Thoracic aorta (tissue), 2 donors: ENCODE measurements around the gene TMEM270. TPM values are rescaled to one million over a fixed set of nuclear protein-coding genes. Genes with fewer than 3 reads are reported as not detected.

ENCODE experiments used
- ATAC-seq: fragments of 150-250 bp; one replicate; pipeline ENCODE4 v1.8.0; 2017; ENCODE audit warnings: low read depth; ENCODE audit not compliant: insufficient number of reproducible peaks, low FRiP score
- DNase-seq: peaks from one replicate; pipeline ENCODE4 v3.0.0-alpha.2; 2020; ENCODE audit warnings: low spot score
- H3K27ac ChIP-seq, 2 donors: fragments of 200-600 bp; sonication (generic); 1 replicate in 1 of 2; 2 replicates in 1 of 2; pipeline ENCODE4 v1.5.1; 2016; ENCODE audit warnings: mild to moderate bottlenecking in 2 of 2, moderate library complexity in 2 of 2
- H3K27me3 ChIP-seq: fragments of 200-600 bp; sonication (generic); replicated peaks from 2 replicates; pipeline ENCODE4 v1.6.0; 2016; ENCODE audit warnings: mild to moderate bottlenecking; ENCODE audit not compliant: insufficient read depth
- H3K36me3 ChIP-seq: fragments of 200-600 bp; sonication (generic); one replicate; pipeline ENCODE4 v1.5.1; 2016
- H3K4me1 ChIP-seq, 2 donors: fragments of 200-600 bp; sonication (generic); 1 replicate in 1 of 2; 2 replicates in 1 of 2; pipeline versions ENCODE4 v1.5.1 to v1.6.0; 2016; ENCODE audit warnings: low read depth in 2 of 2, mild to moderate bottlenecking in 1 of 2; ENCODE audit not compliant: control insufficient read depth in 1 of 2
- H3K4me3 ChIP-seq: fragments of 200-600 bp; sonication (generic); 2 replicates; pipeline ENCODE4 v1.5.1; 2016; ENCODE audit warnings: mild to moderate bottlenecking
- H3K9me3 ChIP-seq: fragments of 200-600 bp; sonication (generic); 2 replicates; pipeline ENCODE4 v1.5.1; 2016
- CTCF ChIP-seq: fragments of 200-600 bp; sonication (generic); IDR thresholded peaks from one replicate; pipeline ENCODE4 v1.5.1; 2019; ENCODE audit warnings: antibody characterized with exemption
- total RNA-seq, 2 donors: library from RNA; depleted of rRNA; stranded (reverse); fragments of >200 nt; gene quantifications; one replicate each; pipeline versions ENCODE4 v1.1.0 to v1.2.3, GENCODE V29; 2016

TMEM270 gene
- total RNA-seq, 2 donors from 2014 or later = not detected

DNA sequence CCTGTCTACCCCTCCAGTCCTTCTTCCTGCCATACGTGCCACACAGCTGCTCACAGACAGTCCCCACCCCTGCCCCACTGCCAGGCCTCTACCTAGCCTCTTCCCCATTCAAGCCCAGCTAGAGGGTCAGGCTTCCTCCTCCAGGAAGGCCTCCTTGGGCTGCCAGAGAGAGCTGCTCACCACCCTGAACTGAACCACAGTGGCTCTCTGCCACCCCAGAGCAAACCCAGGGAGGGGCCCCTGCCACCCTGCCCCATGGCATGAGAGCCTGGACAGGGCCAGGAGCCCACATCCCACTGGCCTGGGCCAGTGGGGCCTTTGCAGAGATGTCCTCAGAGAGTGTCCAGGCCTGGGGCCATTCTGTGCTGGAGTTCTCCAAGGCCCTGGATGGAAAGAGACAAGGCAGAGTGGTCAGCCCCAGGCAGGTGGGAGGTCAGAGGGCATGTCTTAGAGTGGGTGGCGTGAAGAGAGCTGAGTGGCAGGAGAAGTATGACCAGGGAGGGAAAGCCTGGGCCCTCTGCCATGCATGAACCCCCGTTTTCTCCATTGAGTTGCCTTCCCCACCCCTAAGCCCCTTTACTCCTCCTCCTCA, 40.4 kb downstream of the TMEM270 start:
- Histone ChIP-seq H3K9me3 (no peaks in the 10 kb centered on the region), H3K27ac (peak overlapping the region; percentile 99 to 100), H3K4me1 (peaks cover 26 to 76% of the 10 kb centered on the region in 2 donors), H3K4me3 (no peak overlapping the region), H3K27me3 (no peaks in the 10 kb centered on the region), H3K36me3 (no peaks in the 10 kb centered on the region)
- no peak for DNase-seq
- no peak for ATAC-seq
- no peak for TF ChIP-seq CTCF

DNA sequence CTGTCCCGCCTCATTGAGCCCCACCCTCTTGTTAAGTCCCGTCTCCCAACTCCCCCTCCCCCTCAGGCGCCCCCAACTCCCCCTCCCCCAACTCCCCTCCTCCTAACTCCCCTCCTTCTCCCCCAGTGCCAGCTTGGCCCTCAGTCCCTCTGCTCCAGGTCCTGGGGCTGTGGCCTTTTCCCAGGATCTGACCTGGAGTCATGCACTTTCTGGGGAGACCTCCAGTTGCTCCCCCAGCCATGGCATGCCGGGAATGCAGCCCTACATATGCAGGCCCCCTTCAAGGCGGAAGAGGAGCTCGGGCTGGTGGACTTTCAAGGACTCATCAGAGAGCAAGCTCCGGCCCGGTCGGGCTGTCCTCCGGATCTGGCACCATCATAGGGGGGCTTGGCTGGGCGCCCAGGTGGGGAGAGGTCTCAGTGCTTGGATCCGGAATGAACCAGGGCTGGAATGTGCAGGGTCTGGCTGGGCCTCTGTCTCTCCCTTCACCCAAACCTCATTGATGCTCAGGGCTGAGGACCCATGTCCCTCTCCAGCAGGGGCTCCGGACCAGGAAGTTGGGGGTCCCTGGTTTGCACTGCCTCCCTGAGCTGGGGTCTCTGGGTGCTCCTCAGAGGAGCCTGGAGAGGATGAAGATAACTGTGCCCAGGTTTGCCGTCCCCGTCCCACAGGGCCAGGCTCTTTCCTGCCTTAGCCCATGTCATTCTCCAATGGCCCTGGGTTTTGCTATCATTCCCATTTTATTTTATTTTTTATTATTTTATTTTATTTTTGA, 41.1 kb downstream of the TMEM270 start:
- no peaks in the 10 kb centered on the region for H3K9me3 ChIP-seq
- TF ChIP-seq CTCF = no peak
- ATAC-seq = no peak
- no peaks in the 10 kb centered on the region for H3K27me3 ChIP-seq
- DNase-seq = no peak
- H3K4me3 ChIP-seq = no peak overlapping the region
- peaks cover 19 to 69% of the 10 kb centered on the region in 2 donors for H3K4me1 ChIP-seq
- peak overlapping the region; percentile 86 to 100 for H3K27ac ChIP-seq
- no peaks in the 10 kb centered on the region for H3K36me3 ChIP-seq

- H3K9me3 ChIP-seq = no peaks in the 10 kb centered on the region
- H3K36me3 ChIP-seq = no peaks in the 10 kb centered on the region
- peak overlapping the region; percentile 86 to 92 for H3K27ac ChIP-seq
- H3K4me1 ChIP-seq = peaks cover 19 to 55% of the 10 kb centered on the region in 2 donors
- DNase-seq = no peak
- H3K27me3 ChIP-seq = no peaks in the 10 kb centered on the region
- no peak overlapping the region for H3K4me3 ChIP-seq
- no peak for TF ChIP-seq CTCF
- no peak for ATAC-seq
Measured at GRCh38 chr7:73903321-73904218, 42.6 kb downstream of the TMEM270 start.

DNA sequence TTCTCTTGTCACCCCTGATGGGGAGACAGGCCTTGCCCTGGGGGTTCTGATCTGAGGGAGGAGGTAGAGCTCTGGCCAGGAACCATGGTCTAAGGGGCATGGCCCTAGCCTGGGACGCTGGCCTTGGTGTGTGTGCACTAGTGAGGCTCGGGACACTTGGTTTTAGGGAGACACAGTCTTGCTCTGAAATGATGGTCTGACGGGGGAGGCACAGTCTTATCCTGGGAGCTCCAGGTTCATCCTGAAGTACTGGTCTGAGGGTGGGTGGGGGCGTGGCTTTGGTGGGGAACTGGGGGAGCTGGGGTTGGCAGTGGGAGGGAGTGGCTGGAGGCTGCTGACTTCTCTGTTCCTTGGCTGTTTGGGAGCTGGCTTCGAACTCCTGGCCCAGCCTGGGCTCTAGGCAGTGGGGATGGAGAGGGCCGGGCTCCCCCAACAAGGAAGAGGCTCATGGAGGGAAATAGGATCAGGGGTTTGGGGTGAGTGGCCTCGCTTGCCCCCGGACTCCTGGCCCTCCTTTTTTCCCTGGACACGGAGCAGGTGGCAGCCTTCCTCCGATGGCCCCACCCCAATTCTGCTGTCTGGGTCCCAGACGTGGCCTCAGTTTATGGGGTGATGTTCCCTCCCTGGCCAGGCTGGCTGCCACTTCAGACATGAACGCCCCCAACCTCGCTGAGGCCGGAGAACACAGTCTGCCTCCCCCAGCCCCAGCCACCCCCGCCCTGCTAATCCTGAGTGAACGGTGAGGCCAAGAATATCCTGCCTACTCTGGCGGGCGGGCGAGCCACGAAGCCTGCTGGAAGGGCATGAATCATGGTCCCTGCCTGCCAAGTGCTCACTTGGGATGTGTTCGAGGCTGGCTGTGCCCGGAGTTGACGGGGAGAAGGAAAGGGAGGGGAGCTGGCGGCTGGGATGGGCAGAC, 43.5 kb downstream of the TMEM270 start:
- no peaks in the 10 kb centered on the region for H3K9me3 ChIP-seq
- peak; percentile 52 for ATAC-seq
- H3K4me1 ChIP-seq = peaks cover 16 to 46% of the 10 kb centered on the region in 2 donors
- H3K27ac ChIP-seq = peak overlapping the region; percentile 86 to 92
- TF ChIP-seq CTCF = no peak
- DNase-seq = peak; percentile 73
- H3K27me3 ChIP-seq = no peaks in the 10 kb centered on the region
- no peaks in the 10 kb centered on the region for H3K36me3 ChIP-seq
- H3K4me3 ChIP-seq = no peak overlapping the region
